Measurements from ENCODE around the gene PAMR1.

Gene PAMR1, protein sequence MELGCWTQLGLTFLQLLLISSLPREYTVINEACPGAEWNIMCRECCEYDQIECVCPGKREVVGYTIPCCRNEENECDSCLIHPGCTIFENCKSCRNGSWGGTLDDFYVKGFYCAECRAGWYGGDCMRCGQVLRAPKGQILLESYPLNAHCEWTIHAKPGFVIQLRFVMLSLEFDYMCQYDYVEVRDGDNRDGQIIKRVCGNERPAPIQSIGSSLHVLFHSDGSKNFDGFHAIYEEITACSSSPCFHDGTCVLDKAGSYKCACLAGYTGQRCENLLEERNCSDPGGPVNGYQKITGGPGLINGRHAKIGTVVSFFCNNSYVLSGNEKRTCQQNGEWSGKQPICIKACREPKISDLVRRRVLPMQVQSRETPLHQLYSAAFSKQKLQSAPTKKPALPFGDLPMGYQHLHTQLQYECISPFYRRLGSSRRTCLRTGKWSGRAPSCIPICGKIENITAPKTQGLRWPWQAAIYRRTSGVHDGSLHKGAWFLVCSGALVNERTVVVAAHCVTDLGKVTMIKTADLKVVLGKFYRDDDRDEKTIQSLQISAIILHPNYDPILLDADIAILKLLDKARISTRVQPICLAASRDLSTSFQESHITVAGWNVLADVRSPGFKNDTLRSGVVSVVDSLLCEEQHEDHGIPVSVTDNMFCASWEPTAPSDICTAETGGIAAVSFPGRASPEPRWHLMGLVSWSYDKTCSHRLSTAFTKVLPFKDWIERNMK

GRCh38 chr11:35525501-35526175 is at the start of gene PAMR1:
TSS of gene PAMR1 (minus strand) at chr11:35525616. CDS start at chr11:35525585, 31 bp downstream.
- TF ChIP-seq, protein P1, sequence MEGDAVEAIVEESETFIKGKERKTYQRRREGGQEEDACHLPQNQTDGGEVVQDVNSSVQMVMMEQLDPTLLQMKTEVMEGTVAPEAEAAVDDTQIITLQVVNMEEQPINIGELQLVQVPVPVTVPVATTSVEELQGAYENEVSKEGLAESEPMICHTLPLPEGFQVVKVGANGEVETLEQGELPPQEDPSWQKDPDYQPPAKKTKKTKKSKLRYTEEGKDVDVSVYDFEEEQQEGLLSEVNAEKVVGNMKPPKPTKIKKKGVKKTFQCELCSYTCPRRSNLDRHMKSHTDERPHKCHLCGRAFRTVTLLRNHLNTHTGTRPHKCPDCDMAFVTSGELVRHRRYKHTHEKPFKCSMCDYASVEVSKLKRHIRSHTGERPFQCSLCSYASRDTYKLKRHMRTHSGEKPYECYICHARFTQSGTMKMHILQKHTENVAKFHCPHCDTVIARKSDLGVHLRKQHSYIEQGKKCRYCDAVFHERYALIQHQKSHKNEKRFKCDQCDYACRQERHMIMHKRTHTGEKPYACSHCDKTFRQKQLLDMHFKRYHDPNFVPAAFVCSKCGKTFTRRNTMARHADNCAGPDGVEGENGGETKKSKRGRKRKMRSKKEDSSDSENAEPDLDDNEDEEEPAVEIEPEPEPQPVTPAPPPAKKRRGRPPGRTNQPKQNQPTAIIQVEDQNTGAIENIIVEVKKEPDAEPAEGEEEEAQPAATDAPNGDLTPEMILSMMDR (IDR thresholded peaks at IDR 0.05; ENCODE audit: control extremely low read depth, extremely low read depth, low read depth, missing control alignments): no peak
- CTCF ChIA-PET: interaction anchor here (0.7 kb wide), 1 partner anchor 26 kb away, joined by 3 read pairs; no protein-coding TSS in a partner anchor

DNA sequence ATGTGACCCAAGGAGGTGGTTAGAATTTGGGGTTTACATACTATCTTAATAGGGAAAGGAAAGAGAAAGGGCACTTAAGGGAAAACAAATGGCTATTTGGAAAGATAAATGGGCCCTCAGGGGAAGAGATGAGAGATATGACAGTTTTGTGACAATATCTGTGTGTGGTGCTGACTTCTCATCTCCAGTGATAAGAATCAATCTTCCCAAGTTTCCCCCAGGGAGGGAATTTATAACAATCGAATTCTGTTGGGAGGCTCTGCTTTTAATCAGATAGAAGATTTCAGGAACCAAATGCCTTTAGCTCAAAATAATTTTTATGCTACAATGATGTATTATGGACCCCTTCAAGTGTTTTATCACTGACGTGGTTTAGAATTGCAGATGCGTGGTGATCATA is 46.3 kb upstream of the PAMR1 start:
- DNase-seq (ENCODE audit: extremely low spot score): no peak
- TF ChIP-seq, protein P1 (IDR thresholded peaks at IDR 0.05; ENCODE audit: control extremely low read depth, extremely low read depth, low read depth, missing control alignments): no peak
- ChIA-PET POLR2A (no interaction called here), CTCF (no interaction called here)

More at GRCh38 chr11:35525501-35526175, at the start of gene PAMR1:
- POLR2A ChIA-PET: interaction anchor here (0.6 kb wide), 1 partner anchor 279 kb away, joined by 3 read pairs; no protein-coding TSS in a partner anchor
- peak; percentile 42 for DNase-seq (ENCODE audit: extremely low spot score)

- CTCF ChIA-PET: no interaction called here
- no peak for DNase-seq (ENCODE audit: extremely low spot score)
- TF ChIP-seq, protein P1 (IDR thresholded peaks at IDR 0.05; ENCODE audit: control extremely low read depth, extremely low read depth, low read depth, missing control alignments): no peak
- POLR2A ChIA-PET: no interaction called here
Measured at GRCh38 chr11:35567737-35568465, 42.5 kb upstream of the PAMR1 start.

- TF ChIP-seq, protein P1 (IDR thresholded peaks at IDR 0.05; ENCODE audit: control extremely low read depth, extremely low read depth, low read depth, missing control alignments): no peak
- CTCF ChIA-PET: interaction anchor here (1.7 to 2.1 kb wide), 2 partner anchors 20 to 57 kb away, joined by 3 to 7 read pairs; no protein-coding TSS in a partner anchor
- POLR2A ChIA-PET: no interaction called here
- no peak for DNase-seq (ENCODE audit: extremely low spot score)
Measured at GRCh38 chr11:35566885-35567284, 41.5 kb upstream of the PAMR1 start.

GRCh38 chr11:35566181-35566580 is 40.8 kb upstream of the PAMR1 start:
- DNase-seq (ENCODE audit: extremely low spot score): no peak
- CTCF ChIA-PET: interaction anchor here (1.7 to 2.1 kb wide), 2 partner anchors 19 to 57 kb away, joined by 3 to 7 read pairs; no protein-coding TSS in a partner anchor
- POLR2A ChIA-PET: no interaction called here
- TF ChIP-seq, protein P1 (IDR thresholded peaks at IDR 0.05; ENCODE audit: control extremely low read depth, extremely low read depth, low read depth, missing control alignments): no peak
